Effector CD8-positive, alpha-beta T cell (primary cell): Measurements from ENCODE around the gene CCDC158.
"Not testable (repeated sequence)": the region's sequence is repeated elsewhere in the genome, so short reads cannot be mapped to it uniquely, and the experiment has no call there.

Experiments
- DNase-seq: peaks from one replicate; lab custom pipeline; 2025; lab: John Stamatoyannopoulos, UW

CCDC158 gene

DNA sequence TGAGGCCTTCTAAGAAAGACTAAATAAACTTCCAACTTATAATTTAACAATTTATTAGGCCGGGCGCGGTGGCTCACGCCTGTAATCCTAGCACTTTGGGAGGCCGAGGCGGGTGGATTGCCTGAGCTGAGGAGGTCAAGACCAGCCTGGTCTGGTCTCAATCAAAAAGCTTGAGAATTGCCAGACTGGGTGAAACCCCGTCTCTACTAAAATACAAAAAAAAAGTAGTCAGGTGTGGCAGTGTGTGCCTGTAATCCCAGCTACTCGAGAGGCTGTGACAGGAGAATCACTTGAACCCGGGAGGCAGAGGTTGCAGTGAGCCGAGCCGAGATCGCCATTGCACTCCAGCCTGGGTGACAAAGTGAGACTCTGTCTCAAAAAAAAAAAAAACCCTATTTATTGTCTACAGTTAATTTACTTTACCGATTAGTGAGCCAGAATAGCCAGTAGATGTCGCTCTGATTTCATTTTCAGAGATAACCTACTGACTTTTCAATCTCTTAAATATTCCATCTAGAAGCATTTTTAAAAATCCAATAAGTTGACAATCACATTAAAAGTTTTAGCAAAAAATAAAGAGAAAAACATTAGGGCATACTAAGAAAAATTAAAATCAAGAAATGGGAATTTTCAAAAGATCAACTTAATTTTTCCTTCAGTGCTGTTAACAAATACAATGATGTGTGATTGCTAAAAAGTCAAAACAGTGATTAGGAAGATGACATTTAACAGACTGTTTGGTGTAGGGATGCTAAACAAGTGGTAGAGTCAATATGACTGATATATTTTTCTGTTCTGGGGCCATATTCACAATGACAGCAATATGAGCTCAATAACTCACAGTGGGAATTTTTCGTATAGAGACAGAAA lies 9.8 kb upstream of the CCDC158 start:
- DNase-seq: no peak

DNA sequence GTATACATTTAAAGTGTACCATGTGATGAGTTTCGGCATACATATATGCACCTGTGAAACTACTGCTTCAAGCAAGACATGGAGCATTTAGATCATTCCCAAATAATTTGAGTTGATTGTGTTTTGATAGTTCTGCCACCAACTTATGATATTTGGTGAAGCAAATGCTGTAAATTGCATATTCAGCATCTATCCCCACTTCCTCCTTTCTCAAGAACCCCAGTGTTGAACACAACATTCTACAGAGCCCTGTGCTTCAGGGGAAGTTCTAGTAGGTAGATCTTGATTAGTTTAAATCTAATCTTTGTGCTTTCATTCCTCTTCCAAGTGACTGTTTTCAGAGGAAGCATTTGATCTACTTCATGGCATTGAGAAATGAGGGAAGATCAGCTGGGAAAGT lies 8.7 kb upstream of the CCDC158 start:
- DNase-seq: no peak

DNA sequence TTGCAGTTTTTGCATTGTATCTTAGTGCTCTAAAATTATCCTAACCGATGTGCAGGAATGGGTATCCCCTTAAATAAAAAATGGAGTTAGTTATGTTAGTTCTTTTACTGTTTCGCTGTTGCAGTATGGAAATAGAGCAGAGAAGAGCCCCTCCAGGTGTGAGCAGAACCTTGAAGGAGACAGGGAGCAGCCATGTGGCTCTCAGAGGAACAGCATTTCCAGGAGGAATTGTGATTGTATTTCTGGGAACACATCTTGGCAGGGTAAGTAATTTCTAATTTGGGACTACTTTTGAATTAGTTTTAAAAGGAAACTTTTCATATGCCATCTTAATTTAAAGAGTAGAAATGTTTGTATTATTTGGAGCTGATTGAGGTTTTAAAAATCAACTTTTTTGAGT lies 5.3 kb upstream of the CCDC158 start:
- DNase-seq: no peak

DNA sequence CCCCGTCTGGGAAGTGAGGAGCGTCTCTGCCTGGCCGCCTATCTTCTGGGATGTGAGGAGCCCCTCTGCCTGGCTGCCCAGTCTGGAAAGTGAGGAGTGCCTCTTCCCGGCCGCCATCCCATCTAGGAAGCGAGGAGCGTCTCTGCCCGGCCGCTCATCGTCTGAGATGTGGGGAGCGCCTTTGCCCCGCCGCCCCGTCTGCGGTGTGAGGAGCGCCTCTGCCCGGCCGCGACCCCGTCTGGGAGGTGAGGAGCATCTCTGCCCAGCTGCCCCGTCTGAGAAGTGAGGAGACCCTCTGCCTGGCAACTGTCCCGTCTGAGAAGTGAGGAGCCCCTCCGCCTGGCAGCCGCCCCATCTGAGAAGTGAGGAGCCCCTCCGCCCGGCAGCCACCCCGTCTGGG lies 2.2 kb upstream of the CCDC158 start:
- DNase-seq: not testable (repeated sequence)

DNA sequence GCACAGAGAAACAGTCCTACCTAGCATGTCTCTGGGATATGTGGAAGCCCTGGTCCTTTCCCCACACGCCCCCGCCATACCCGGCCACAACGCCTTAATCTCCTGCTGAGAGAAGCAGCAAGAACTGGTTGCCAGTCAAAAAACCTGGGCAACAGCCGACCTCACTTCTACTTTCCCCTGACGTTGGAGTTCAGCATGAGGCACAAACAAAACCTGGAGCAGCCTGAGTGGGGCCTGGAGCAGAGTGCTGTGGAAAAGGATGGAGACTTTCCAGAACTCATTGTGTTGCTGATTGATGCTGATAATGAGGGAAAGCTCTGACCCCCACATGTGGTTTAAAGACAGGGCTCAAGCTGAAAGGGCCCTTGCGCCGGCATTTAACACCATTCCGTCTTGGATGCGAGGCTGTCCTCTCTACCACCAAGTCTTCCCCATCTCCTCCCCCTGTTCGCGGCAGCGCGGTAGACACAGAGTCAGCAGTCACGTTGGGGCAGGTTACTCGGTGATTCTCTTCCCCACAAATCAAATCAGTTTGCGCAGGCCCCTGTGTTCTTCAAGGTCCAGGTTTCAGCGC lies 666 bp downstream of the CCDC158 start:
- no peak for DNase-seq

DNA sequence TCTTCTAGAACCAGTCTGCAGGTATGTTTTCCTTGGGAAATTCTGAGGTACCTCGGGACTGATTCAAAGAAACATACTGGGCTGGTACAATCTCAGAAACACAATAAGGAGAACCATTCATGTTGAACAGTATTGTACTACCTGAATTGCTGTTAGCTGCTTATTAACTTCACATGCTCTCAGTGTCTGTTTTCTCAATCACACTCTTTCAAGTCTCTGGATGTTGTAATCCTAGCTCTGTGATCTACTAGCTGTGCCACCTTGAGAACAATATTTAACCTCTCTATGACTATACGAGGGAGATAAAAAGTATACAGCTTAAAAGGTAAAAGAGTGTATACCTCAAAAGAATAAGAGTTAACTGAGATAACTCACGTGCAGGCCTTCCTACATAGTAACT lies 10.3 kb downstream of the CCDC158 start:
- no peak for DNase-seq

DNA sequence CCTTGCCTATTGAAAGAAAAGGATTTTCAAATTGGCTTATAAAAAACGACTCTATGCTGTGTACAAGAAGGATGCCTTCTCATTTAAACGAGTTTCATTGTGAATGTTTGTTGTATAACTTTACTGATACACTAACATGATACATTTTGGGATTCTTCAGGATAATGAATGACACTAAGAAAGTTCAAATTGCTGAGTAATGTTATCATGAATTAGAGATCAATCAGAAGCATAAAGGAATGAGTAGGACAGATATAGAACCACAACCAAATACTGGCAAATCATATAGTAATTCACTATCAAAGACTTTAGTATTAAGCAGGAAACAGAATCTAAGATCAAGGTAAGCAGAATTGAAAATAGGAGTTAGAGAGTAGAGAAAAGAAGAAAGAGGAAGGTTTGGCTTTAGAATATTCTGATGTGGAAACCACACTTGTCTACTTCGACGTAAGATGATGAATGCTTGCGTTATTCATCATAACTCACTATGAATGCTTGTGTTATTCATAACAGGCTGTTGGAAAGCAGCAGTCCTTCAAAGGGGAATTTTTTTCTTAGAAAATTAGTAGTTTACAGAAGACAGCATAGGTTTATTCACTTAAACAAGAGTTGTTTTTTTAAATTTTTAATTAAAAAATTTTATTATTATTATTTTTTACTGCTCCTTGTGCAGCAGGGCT lies 13.4 kb downstream of the CCDC158 start:
- no peak for DNase-seq

DNA sequence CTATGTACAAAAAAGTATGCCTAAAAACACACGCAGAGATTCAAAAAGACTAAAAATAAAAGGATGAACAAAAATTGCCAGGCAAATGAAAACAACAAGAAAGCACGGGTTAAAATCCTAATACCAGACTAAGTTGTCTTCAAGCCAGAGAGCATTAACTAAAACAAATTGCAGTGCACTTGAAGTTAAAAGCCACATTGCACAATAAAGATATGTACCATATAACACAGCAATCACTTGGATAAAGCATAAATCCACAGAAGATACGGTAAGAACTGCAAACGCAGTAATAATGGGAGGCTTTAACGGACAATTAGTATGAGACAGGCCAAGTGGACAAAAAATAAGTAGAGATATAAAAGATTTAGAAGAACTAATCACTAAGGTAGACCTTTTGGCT lies 14.9 kb downstream of the CCDC158 start:
- no peak for DNase-seq

DNA sequence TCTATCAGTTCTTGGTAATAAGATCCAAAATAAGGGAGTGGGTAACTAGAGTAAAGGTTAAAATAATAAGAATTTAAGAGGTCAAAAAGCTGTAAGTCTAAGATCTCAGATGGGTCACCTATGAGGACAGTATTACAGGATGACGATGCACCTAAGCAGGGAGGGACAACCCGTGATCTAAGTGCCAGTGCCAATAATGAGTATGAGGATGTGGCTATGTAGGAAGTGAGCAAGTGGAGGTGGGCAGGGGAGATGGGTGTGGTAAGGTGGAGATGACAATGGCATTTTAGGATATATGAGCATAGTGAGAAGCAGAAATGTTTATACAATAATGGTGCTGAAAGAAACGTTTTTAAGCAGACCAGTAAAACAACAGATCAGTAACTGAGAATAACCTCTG lies 19.3 kb downstream of the CCDC158 start:
- DNase-seq: no peak

DNA sequence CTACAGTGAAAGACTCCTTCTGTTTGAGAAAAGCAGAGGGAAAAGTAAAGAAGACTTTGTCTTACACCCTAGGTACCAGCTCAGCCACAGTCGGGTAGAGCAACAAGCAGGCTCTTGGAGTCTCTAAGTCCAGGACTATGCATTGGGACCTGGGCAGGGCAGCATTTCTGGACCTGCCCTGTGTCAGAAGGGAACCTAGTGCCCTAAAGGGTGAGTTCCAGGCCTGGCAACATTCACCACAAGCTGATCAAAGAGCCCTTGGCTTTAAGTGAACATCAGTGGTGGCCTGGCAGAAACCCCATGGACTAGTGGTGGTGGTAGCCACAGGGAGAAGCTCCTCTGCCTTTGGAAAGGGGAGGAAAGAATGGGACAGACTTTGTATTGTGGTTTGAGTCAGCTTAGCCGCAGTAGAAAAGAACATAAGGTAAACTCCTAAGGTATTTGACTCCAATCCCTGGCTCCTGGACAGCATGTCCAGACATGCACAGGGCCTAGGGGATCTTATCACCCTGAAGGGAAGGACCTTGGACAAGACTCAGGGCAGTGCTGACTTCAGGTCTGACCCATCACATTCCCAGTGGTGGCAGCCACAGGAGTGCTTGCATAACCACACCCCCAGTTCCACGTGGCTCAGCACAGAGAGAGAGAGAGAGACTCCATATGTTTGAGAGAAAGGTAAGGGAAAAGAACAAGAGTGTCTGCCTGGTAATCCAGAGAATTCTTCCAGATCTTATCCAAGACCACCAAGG lies 32.6 kb downstream of the CCDC158 start:
- DNase-seq: no peak

DNA sequence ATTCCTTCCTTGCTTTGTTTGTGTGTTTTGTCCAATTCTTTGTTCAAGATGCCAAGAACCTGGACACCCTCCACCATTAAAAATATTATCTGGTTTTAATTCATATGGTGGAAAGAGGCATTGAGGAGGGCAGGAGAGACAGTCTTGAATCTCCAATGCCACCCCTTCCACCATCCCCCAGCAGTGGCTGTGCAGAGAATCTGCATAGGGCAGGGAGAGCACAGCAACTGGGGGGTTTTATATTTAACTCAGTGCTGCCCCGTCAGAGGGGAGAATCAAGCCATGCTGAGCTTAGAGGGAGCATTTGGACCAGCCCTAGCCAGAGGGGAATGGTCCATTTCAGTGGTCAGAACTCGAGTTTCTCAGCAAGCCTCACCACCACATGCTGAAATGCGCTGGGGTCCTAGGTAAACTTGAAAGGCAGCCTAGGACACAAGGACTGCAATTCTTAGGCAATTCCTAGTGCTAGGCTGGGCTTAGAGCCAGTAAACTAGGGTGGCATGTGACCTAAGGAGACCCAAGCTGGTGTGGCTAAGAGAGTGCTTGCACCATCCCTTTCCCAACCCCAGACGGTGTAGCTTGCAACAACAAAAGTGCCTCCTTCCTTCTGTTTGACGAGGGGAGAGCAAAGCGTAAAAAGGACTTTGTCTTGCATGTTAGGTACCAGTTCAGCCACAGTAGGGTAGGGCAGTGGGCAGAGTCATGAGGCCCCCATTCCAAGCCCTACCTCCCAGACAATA lies 34.2 kb downstream of the CCDC158 start:
- no peak for DNase-seq

DNA sequence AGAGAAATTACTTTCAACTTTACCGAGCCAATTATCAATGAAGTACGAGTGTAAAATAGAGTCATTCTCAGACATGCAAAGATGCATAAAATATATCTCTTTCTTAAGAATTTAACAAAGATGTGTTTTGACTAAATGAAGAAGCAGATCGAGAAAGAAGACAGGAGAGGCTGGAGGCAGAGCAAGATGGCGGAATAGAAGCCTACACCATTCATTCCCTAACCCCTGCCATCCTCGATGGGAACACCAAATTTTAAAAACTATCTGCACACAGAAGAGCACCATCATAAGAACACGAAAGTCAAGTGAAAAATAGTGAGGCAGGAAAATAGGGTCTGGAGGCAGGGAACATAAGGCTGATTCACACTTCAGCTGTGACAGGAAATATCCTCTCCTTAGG lies 35.0 kb downstream of the CCDC158 start:
- no peak for DNase-seq

DNA sequence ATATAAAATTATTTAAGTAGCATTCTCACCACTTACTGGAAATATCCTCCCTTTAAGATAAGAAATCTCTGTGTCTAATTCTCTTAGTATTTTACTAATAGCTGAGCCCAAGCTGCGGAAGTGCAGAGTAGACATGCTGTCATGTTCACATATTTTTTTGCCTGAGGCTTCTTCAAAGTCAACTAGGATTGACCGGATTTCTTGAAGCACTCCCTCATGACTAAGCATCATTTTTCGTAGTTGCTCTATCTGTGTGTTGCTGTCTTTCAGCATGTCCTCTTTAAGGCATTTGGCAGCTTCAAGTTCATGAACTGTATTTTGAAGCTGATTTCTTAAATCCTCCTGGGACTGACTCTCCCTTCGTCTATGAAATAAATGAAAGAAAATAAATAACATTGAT lies 36.9 kb downstream of the CCDC158 start:
- no peak for DNase-seq

DNA sequence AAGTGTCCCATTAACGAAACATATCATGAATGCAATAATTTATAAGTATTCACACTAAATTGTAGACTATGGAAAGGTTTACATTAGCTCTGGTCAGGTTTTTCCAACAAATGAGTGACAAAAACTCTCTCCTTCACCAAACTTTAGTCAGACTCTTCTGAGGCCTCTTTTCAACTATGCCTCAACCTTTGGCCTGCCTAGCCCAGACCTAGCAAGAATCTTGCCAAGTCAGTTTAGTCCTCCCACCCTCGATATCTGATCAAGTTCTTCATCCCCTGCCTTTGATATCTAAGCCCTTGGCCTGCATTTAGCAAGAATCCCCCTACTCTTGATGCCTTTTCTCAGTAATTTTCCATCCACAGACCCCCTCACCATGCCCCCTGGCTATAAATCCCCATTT lies 37.9 kb downstream of the CCDC158 start:
- DNase-seq: no peak

DNA sequence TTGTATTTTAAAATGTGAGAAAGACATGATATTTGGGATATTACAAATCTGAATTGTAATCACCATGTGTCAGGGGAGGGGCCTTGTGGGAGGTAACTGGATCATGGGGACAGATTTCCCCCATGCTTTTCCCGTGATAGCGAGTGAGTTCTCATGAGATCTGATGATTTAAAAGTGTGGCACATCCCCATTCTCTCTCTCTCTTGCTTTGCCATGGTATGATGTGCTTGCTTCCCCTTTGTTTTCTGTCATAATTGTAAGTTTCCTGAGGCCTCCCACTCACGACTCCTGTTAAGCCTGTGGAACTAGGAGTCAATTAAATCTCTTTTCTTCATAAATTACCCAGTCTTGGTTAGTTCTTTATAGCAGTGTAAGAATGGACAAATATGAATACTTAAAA lies 39.0 kb downstream of the CCDC158 start:
- DNase-seq: no peak

DNA sequence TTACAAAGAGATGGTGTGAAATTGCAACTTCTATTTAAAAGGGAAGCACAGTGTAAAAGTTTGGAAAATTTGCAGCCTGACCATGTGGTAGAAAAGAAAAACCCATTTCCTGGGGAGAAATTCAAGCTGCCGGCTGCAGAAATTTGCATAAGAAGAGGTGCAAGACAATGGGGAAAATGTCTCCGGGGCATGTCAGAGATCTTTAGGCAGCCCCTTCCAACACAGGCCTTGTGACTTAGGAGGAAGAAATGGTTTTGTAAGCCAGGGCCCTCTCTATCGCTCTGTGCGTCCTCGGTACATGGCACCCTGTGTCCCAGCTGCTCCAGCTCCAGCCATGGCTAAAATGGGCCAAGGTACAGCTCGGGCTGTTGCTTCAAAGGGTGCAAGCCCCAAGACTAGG lies 40.4 kb downstream of the CCDC158 start:
- no peak for DNase-seq

DNA sequence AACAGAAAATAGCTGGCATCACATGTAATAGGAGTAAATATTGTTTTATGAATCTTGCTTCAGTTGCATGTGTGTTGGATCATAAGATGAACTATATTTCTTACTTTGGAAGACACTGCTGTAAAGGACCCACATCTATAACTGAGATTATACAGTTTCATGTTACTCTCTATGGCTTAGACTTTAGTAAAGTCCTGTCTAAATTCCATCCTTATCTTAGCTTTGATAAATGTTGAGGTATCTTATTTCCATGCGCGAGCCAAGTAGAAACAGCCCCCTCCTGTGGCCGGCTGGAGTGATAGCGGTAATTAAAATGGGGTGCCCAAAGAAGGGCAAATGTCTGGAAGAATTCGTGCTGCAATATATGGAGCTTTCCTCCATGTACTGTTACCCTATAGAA lies 43.0 kb downstream of the CCDC158 start:
- DNase-seq: peak; percentile 0

DNA sequence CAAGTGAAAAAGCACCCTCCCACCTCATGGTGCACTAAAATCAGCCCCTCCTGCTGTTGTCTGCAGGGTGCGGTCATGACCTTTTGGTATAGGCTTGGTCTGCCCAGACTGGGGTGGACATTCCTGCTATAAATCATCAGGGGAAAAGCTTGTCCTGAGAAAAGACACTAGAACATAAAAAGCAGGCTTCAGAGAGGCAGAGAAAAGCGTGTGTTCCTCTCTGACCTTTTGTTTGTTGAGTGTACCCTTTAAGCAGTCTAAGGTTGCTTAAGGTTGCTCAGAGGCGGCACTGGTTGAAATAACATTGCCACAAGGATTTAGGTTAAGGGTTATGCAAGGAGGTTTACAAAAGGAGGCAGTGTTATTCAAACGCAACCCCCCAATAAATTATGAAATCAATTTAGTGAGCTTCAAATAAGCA lies 43.5 kb downstream of the CCDC158 start:
- no peak for DNase-seq

DNA sequence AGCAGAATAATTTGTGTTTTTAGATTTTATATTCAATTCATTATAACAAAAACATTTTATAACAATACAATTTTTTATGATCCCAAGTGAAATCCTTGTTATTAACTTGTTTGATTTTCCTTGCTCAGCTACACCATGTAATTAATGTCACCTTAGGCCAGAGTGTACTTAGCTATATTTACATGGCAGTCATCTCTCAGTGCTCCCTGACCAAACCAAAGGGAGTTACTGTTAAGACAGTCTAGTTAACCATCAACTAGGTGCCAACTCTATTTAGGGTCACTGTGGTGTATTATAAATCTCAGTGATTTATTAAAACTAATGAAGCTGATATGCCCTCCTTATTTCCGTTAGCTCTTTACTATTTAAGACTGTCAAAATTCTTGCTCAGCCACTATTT lies 44.4 kb downstream of the CCDC158 start:
- no peak for DNase-seq

DNA sequence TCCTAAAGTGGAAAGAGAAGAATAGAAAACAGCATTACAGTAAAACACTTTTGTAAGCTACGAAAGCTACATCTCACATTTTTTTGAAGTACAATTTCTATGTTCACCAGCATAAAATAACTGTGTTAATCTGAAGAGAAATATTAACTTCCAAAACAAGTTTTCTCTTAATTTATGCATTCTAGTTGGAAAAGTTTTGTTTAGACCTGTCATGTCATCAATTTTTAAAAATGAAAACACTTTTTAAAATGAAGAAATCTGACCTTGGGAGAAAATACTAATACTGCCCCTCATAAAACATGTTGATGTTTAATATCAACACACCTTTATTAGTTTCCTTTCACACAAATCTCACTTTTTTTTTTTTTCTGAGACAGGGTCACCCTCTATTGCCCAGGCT lies 45.2 kb downstream of the CCDC158 start:
- no peak for DNase-seq

DNA sequence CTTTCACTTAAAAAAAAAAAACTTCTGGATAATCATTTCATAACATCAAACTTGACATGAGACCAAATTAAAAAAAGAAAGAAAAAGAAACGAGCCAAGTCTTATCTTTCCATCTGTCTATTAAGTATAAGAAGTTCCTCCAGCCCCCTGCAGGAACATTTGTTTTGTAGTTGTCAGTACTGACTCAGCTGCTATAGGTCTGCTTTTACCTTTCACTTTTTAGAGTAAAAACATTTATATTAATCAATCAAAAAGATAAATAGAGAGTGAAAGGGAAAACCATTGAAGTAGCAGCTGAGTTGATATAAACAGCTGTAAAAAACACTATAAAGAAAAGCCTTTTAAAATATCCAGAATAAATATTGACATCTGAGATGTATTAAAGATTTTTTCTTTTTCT lies 46.1 kb downstream of the CCDC158 start:
- no peak for DNase-seq
